ENCODE data around the gene PIEZO2. TPM values are rescaled to one million over a fixed set of nuclear protein-coding genes. Genes with fewer than 3 reads are reported as not detected.

PIEZO2 gene
- total and polyA plus RNA-seq, 12 donors, result 0.07 to 1.4 (median 0.25) TPM; not detected in 1

- H3K36me3 ChIP-seq, result no peaks in the 10 kb centered on the region
- DNase-seq (no peak), ATAC-seq (no peak)
- 68 to 76% methylated on average over 4 of the region's 4 CpGs for WGBS, 2 donors
- no peaks in the 10 kb centered on the region for H3K4me1 ChIP-seq
- no peak overlapping the region for H3K27ac ChIP-seq
- intact Hi-C loops (cut with DNase I), result no loop called here
- H3K27me3 ChIP-seq, result peaks cover 0 to 5% (median 0%) of the 10 kb centered on the region in 7 donors
- peaks cover 0 to 10% (median 3%) of the 10 kb centered on the region in 11 donors for H3K9me3 ChIP-seq
- TF ChIP-seq, protein P1, sequence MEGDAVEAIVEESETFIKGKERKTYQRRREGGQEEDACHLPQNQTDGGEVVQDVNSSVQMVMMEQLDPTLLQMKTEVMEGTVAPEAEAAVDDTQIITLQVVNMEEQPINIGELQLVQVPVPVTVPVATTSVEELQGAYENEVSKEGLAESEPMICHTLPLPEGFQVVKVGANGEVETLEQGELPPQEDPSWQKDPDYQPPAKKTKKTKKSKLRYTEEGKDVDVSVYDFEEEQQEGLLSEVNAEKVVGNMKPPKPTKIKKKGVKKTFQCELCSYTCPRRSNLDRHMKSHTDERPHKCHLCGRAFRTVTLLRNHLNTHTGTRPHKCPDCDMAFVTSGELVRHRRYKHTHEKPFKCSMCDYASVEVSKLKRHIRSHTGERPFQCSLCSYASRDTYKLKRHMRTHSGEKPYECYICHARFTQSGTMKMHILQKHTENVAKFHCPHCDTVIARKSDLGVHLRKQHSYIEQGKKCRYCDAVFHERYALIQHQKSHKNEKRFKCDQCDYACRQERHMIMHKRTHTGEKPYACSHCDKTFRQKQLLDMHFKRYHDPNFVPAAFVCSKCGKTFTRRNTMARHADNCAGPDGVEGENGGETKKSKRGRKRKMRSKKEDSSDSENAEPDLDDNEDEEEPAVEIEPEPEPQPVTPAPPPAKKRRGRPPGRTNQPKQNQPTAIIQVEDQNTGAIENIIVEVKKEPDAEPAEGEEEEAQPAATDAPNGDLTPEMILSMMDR (IDR thresholded peaks at IDR 0.05), result no peak
- H3K4me3 ChIP-seq, result no peak overlapping the region
Observed at GRCh38 chr18:11002796-11003195, 146.6 kb downstream of the PIEZO2 start.

GRCh38 chr18:11002277-11002676 is 147.1 kb downstream of the PIEZO2 start:
- DNase-seq (no peak), ATAC-seq (no peak)
- Histone ChIP-seq H3K9me3 (peaks cover 0 to 15% (median 7%) of the 10 kb centered on the region in 11 donors), H3K4me1 (no peaks in the 10 kb centered on the region), H3K4me3 (no peak overlapping the region), H3K27me3 (peaks cover 0 to 5% (median 0%) of the 10 kb centered on the region in 7 donors), H3K27ac (no peak overlapping the region), H3K36me3 (no peaks in the 10 kb centered on the region)
- TF ChIP-seq, protein P1 (IDR thresholded peaks at IDR 0.05), result no peak
- WGBS, 2 donors, result 91% methylated on average over 1 of the region's 1 CpG
- intact Hi-C loops (cut with DNase I), result no loop called here

GRCh38 chr18:11000071-11000470 is 149.3 kb downstream of the PIEZO2 start:
- Histone ChIP-seq H3K4me3 (no peak overlapping the region), H3K4me1 (no peaks in the 10 kb centered on the region), H3K27me3 (peaks cover 0 to 5% (median 0%) of the 10 kb centered on the region in 7 donors), H3K27ac (no peak overlapping the region), H3K36me3 (no peaks in the 10 kb centered on the region), H3K9me3 (peaks cover 0 to 26% (median 7%) of the 10 kb centered on the region in 11 donors)
- intact Hi-C loops (cut with DNase I), result no loop called here
- TF ChIP-seq, protein P1 (IDR thresholded peaks at IDR 0.05), result no peak
- 81 to 87% methylated on average over 3 of the region's 3 CpGs for WGBS, 2 donors
- no peak for ATAC-seq
- no peak for DNase-seq

DNA sequence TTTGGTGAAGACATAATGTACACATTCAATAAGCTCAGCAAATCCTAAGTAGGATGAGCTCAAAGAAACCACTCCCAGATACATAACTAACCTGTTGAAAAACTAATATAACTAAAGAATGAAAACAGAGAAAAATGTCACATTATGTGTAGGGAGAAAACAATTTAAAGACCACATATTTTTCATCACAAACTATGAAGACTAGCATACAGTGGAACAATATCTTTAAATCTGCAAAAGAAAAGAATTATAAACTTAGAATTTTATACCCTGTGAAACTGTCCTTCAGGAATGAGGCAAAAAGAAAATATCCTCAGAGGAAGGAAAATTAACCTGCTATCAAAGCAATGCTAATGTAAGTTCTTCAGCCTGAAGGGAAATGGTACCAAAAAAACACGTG is 151.5 kb downstream of the PIEZO2 start:
- H3K4me1 ChIP-seq, result no peaks in the 10 kb centered on the region
- H3K27me3 ChIP-seq, result peaks cover 0 to 5% (median 0%) of the 10 kb centered on the region in 7 donors
- no peak for ATAC-seq
- no peaks in the 10 kb centered on the region for H3K36me3 ChIP-seq
- TF ChIP-seq, protein P1 (IDR thresholded peaks at IDR 0.05), result no peak
- intact Hi-C loops (cut with DNase I), result no loop called here
- WGBS, 2 donors, result 64 to 67% methylated on average over 1 of the region's 1 CpG
- peaks cover 0 to 30% (median 10%) of the 10 kb centered on the region in 11 donors for H3K9me3 ChIP-seq
- no peak for DNase-seq
- H3K4me3 ChIP-seq, result no peak overlapping the region
- H3K27ac ChIP-seq, result no peak overlapping the region
